ENCODE measurements around the gene CIB4.
"Not testable (repeated sequence)": the region's sequence is repeated elsewhere in the genome, so short reads cannot be mapped to it uniquely, and the experiment has no call there.

The CIB4 gene

DNA sequence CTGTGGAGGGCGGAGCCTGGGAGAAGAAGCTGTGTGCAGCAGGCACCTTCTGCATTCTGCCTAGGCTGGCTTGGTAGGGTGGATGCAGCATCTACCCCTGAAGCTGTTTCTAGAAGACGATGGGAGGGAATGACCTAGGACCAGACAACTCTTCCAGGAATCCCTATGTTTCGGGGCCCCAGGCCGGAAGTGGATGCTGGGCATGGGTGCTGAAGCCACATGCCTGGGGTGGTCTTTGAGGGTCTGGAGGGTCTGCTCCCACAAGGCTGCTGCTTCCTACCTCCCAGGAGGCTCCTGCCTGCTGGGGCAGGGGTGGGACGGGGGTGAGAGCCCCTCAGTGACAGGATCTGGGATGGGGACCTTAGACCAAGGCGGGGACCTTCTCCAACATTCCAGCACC, 61.0 kb downstream of the CIB4 start:
- no peak for DNase-seq

DNA sequence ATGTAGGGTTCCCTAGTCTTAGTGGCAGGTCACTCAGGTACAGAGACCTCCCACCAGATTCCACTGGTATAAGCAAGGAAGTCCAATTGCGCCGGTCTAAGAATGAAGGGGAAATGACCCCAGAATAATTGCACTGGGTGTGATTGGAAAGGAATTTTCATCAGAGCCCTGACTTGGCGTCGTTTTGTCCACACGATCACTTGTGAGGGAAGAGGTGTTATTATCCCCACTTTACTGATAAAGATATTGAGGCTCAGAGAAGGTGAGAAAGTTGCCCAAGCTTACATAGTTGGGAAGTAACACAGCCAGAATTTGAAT, 61.5 kb downstream of the CIB4 start:
- DNase-seq: no peak

DNA sequence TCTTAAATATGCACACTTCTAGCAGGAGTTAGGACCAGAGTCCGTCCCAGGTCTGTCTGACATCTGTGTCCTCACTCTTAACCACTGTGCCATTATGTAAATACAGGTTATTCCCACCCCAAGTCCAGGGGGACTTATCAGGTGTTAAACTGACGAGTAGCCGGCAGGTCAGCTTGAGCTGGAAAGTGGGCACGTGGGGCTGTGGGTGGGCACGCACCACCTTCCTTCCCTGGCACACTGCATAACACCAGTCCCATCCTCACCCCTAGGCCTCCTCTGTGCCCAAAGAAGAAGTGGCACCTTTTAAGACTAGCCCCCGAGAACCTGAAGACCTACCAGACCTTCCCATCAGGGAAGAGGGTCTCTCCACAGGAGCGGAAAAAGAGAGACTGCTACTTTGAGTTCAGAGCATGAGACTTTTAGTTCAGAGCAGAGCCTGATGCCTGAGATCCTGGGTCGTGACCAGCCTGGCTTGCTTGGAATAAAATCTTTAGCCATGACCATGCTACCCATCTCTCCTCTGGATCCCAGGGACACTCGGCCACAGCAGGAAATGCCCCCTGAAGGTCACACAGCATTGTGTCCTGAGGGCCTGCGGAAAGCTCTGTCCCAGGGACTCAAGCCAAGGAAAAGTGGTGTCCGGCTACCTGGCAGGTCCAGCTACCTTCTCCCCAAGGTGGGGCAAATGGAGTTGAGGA, 62.0 kb downstream of the CIB4 start:
- no peak for DNase-seq

DNA sequence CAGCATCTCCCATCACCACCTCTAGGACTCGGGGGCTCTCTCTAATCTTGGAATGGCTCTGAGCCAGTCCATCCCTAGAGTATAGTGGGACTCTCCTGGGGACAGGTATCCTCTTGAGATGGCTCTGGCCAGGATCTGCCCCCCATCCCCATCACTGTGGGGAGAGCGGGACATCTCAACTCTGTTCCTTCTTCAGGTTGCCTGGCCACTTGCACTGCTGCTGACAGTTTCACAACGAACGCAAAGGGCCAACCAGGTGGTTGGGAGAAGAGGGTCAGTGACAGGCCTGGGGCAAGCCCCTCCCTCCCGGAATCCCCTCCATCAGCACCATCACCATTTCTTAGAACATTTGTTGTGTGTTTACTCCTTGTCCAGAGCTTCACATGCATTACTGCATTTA, 62.6 kb downstream of the CIB4 start:
- DNase-seq: no peak

DNA sequence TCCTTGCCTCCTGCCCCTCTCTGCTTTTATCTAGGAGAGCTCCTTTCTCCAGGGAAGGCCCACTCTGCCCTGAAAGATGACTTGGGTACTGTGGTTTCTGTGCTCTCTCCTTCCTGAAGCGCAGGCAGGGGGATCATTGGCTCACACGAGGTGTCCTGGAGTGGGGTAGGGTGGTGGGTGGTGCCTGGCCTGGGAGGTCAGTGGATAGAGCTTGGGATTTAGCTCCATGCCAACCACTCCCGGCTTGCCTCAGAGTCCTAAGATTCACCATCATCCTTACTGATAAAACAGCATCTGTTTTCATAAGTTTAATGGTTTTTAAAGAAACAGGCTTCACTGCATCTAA, 63.1 kb downstream of the CIB4 start:
- no peak for DNase-seq

DNA sequence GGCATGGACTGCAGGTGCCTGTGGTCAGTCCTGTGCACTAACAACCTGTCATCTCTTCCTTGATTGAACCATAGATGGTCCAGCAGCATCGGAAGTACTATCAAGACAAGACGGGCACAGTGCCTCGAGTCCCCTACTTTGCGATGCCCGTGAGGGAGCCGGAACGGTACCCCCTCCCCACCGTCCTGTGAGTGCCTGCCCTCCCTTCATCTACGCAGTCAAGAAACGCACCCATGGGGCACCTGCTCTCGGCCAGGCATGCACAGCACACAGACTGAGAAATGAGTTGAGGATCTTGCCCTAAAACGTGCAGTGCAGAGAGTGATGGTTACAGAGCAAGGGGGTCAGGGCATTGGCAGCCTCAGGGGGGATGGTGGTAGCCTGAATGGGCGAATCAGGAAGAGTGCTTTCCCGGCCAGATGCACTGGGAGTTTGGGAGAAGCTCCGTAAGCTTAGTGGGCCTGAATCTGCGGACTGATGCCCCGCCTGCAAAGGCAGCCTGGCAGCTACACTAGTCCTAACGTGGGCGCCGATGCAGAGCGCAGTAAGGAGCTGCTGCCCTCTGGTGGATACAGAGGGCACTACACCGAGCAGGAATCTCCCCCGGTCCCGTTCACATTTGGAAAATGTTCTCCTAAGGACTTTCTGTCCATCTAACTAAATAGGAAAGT, 63.6 kb downstream of the CIB4 start:
- DNase-seq: peak; percentile 27 to 83

DNA sequence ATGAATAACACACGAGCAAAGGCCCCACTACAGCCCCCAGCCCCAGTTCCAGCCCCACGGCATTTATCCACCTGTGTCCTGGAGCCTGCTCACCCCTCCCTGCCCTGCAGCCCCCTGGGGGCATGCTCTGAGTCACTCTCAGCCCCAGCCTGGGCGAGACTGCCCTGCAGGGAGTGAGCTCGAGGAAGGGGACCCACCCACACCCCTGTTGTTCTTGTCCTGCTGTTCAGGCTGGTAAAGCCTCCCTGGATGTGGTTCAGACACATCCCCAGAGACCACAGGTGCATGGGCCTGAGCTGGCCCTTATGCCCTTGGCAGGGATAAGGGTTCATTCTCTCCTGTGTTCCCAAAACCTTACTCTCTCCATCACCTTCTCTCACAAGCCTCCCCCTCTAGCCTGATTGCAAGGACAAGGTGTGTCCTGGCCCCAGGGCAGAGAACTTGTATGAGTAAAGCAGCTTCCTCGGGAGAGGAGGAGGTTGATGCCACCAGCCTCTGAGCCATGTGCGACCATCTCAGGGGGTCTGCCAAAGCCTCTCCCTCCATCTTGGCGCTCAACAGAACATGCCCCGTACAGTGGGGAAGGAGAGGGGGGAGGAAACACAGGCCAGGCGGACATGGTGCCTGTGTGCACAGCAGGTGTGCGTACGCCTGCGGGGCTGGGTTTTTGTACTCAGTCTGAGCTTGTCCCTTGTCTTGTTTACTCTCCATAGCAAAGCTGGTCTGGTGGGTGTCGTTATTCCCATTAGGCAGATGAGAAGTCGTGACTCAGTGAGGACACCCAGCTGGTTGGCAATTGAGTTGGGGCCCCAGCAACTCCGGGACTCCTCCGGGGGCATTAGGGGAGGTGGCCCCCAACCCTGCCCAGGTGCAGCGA, 64.4 kb downstream of the CIB4 start:
- DNase-seq: peak in 1 of 2 experiments; percentile 24

DNA sequence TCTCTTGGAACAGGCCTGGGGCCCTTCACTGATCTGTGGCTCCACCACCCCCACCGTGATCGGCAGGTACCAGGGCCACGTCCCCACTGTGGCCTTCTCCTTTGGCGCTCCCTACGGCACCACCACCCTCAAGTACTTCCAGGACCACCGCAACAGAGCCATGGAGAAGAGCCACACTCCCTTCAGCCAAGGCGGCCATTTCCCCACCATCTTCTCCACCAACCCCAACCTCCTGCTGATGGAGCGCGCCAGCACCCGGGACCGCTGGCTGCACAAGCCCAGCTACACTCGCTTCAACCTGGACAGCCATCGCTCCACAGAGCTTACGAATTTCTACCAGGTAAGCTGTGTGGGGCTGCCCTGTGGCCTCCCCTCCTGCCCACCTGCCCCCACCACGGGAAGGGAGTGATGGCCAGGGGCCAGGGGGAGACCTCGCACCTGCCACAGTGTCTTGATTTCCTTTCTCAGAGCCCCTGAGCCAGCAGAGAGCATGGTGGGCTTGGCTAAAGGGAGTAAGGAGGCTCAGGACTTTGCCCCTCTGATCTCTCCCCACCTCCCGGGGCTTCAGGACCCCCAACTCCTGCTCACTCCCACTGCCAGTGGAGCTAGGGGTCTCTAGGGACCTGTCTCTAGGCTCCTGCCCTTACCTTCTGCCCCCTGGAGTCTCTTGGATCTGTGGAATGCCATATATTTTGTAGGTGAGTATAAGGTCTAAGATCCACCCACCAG, 65.2 kb downstream of the CIB4 start:
- no peak for DNase-seq

DNA sequence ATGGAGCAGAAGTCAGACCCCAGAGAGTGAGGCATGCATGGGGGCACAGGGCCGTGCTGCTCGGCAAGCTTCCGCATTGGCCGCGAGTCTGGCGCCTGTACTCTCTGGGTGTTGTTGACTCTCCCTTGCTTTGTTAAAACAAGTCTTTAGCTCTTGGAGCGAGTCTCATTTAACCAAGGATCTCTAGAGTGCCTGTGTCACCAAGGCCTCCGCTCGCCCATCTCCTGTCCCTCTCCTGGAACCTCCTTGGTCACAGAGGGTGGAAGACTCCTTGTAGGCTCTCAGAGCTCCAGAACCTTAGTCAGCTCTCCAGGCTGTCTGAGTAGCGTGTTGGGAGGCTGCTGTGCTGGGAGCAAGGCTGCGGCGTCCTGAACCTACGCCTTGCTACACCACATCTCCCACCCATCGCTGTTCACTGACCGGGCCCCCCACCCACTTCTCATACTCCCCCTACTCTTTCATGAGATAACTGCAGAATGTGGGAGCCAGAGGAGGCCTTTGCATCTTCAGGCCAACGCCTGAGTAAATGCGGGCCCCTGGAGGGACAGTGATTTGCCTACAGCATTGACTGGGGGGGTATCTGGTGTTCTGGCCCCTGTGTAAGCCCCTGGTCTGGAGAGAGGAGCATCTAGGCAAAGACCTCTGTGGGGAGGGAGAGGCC, 66.1 kb downstream of the CIB4 start:
- DNase-seq: no peak

DNA sequence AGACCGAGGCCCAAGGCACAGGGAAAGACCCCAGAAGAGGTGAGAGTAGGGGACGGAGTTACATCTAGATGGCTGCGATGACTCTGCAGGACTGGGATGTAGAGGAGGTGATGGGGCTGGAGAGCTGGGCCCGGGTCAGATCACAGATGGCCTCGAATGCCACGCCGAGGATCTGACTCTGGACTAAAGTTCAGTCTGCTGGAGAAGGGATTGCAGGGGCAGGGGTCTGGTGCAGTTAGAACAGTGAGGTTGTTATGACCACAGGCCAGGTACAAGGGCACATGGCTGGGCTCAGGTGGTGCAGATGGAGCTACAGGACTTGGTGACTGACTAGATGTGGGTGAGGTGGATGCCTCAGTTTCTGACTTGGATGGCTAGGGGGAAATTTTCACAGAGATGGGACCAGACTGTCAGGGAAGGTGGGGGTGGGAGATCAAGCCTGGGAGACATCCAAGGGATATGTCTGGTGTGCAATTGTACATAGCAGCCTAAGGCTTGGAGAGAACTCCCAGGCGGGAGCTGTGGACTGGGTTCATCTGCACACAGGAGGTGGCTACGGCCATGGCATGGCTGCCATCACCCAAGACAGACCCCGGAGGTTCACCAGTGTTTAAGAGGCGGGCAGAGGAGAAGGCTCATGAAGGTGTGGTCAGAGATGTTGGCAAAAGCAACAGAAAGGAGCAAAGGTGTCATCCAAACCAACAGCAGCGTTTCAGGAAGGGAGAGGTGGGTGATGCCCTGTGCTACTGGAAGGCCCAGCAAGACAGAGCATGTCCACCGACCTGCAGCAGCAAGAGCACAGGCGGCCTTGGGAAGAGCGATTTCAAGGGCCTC, 66.9 kb downstream of the CIB4 start:
- no peak for DNase-seq

DNA sequence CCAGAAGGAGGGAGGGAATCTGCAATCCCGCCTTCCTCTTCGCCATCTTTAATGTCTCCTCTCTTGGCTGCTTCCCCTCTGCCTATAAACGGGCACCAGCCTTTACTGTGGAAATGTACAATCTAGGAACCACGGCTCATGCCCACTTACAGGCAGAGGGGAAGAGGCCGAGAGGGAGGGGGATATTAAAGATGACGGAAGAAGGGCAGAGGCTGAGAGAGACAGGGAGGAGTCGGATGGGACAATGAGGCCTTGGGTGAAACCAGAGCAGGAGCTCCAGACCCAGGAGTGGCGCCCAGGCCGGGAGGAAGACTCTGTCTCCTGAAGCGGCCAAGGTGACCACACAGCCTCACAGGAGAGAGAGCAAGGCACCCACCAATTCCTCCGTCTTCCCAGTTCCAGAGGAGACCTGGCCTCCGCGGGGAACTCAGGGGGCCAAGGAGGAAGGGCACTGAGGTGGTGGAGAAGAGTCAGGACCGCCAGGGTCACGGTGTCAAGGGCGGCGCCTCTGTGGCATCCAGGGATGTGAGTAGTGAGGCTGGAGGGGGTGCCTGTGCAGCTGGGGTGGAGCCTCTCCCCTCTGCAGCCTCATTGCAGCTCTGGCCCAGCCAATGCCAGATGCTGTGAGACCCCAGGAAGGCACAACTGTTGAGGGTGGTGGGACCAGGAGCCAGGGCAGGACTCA, 67.8 kb downstream of the CIB4 start:
- no peak for DNase-seq

DNA sequence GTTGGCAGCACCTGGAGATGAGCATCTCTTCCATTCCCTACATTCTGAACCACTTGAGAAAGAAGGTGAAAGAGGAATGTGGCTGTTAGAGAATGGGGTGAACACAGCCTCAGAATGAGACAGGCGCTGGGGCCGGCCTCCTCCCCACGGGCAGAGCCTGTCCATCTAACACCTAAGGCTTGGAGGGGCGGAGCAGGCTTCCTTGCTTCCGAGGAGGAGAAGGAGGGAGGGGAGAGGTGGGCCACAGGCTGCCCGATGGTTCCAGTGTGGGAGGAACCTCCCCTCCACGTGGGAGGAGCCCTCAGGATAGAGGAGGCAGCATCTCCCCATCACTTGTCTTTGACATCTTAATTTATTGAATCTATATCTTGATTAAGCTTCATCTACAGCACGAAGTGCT, 68.6 kb downstream of the CIB4 start:
- DNase-seq: no peak

DNA sequence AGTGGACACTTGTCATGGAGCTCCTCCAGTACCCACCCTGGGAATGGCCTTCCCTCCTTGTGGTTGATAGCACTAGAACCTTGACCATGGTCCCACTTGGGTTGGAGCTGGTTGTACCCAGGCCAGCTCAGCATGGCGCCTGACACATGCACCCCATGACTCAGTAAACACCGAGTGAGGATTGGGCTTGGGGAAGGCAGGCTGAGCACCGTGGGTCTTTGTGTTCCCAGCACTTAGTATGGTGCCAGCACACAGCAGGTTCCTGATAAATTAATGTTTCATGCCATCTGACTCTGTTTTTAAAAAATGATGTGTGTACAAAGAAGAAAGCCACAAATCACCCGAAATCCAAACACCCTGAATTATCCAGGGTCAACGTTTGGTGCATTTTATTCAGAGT, 69.8 kb downstream of the CIB4 start:
- no peak for DNase-seq

DNA sequence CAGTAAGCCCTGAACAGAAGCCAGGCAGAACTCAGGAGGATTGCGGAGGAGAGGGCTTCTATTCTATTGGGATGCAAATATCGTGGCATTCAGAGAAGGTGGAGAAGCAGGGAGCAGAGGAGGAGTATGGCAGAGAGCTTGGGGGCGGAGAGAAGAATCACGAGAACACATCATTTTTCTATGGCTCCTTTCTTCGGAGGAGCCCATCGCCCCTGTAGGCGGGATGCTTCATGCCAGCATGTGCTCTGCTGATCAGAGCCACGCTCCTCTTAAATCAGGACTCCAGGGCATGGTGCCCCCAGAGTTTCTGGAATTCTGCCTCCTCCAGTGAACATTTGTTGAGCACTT, 71.1 kb downstream of the CIB4 start:
- DNase-seq: peak in 1 of 2 experiments; percentile 64

DNA sequence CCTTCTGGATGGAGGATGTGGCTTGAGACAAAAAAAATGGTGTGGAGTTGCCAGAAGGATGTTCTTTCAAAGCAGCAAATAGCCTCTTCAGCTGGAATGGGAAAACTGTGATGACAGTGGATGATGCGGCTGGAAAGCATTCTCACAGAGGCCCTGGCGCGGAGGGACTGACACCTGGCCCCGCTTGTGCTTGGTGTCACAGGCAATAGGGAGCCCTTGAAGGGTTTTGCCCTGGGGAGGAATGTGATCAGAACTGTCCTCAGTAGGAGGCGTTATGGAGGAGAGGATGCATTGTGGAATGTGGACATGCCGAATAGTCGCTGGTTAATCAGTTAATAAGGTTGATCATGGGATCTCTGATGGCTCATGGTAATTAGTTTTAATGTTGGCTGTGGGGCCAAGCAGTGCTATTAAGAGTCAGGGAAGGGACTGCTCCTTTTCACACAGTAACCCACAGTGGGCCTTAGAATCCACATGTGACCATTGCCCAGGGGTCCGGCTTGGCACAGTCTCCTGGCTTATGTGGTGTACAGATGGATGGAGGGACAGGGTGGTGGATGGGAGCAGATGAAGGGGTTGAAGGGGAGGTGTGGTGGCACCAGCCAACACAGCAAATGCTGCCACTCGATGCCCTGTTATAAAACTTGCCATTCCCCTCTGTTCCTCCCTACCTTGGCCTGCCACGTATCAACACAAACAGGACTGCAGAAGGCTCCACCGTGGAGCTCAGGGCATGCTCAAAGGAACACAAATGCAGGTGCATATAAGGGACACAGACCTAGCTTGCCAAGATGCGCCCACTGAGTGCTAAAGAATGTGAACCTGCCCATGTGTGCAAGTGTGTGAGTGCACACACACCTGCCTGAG, 71.7 kb downstream of the CIB4 start:
- no peak for DNase-seq

DNA sequence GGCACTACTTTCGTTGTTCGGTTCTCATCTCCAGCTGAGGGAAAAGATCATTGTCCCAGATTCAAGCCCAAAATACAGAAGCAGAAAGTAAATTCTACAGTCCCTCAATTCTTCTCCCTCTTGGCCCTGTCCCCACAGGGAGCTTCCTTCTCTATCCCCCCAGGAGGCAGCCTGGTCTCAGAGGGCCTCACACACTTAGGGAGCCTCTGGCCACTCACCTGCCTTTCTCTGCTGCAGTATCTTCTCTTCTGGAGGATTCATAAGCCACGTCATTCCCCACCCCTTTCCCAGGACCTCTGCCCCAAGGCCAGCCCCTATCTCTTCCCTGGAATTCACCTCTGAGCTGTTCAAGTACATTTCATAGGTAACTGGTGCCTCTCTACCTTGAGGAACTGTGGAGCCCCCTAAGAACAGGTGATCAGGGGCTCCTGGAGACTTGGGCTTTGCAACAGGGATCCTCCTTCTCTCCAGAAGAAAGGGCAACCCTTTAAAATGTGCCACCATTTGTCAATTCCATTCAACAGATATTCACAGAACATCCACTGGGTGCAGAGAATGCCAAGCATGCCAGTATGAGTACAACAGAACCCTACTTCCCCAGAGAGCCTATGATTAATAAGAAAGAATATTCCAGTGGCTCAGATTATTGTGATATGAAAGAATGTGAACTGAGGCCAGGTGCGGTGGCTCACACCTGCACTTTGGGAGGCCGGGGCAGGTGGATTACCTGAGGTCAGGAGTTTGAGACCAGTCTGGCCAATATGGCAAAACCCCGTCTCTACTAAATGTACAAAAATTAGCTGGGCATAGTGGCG, 72.9 kb downstream of the CIB4 start:
- no peak for DNase-seq

DNA sequence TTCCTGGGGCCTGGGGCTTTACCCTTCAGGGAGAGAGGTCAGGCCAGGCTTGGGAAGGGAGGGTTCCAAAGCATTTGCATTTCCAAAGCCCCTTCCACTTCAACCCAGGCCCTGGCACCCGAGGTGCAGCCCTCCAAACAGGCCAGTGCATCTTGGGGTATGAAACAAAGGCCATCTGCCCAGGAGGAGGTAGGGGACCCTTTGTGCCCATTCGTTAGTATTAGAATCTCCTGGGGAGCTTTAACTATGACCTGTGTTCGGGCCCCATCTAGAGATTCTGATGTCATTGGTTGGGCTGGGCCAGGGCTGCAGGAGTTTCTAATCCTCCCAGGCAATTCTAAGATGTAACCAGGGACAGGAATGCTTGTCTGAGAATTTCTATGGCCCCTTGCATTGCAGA, 73.6 kb downstream of the CIB4 start:
- DNase-seq: no peak

DNA sequence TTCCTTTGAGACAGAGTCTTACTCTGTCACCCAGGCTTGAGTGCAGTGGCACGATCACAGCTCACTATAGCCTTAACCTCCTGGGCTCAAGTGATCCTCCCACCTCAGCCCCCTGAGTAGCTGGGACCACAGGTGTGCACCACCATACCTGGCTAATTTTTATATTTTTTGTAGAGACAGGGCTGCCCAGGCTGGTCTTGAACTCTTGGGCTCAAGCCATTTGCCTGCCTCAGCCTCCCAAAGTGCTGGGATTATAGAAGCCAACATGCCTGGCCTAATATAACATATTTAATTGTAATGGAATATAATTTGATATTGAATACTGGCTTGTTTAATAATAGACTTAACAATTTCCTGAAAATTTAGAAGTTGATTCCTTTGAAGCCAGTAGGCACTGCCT, 74.4 kb downstream of the CIB4 start:
- not testable (repeated sequence) for DNase-seq

DNA sequence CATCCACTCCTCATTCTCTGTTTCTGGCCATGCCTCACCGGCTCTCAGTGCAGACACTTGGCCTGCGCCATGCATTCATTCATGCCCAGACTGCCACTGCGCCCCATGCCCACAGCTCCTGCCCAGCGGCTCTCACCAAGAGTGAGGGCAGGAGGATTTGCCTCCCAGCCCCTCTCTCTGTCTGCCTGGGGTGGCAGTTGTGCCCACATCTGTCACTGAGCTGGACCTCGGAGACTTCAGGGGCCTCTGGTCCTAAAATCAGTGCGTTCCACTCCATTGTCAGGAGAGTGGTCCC, 75.1 kb downstream of the CIB4 start:
- no peak for DNase-seq

DNA sequence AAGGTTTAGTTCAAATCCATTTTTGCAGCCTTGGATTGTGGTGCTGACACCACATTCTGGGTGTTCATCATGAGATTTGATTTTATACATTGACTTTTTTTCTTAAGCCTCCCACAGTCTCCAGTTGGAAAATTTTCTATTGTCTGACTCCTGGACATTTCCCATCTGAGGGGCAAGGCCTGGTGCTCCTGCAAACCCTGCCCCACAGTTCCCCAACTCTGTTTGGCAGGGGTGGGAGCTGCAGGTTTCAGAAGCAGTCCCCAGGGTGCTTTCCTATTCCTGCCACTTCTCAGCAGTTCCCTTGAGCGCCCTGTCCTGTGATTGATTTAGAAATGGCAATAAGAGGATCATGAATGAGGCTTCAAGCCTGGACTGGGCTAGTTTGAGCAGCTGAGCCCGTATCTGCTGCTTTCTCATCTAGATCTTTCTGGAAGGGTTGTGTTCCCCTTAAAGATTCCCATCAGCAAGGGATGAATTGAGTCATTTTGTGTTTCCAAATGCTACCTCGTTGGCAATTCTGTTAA, 77.0 kb downstream of the CIB4 start:
- DNase-seq: no peak
